HG03521 (cell line): ENCODE data around the gene BCKDK.

Experiments
- ATAC-seq: cut with Tn5 transposase; IDR thresholded peaks from one replicate; pipeline ENCODE4 v1.9.1; 2021; ENCODE audit warnings: mild to moderate bottlenecking, moderate library complexity; ENCODE audit not compliant: unreplicated experiment

Gene BCKDK

DNA sequence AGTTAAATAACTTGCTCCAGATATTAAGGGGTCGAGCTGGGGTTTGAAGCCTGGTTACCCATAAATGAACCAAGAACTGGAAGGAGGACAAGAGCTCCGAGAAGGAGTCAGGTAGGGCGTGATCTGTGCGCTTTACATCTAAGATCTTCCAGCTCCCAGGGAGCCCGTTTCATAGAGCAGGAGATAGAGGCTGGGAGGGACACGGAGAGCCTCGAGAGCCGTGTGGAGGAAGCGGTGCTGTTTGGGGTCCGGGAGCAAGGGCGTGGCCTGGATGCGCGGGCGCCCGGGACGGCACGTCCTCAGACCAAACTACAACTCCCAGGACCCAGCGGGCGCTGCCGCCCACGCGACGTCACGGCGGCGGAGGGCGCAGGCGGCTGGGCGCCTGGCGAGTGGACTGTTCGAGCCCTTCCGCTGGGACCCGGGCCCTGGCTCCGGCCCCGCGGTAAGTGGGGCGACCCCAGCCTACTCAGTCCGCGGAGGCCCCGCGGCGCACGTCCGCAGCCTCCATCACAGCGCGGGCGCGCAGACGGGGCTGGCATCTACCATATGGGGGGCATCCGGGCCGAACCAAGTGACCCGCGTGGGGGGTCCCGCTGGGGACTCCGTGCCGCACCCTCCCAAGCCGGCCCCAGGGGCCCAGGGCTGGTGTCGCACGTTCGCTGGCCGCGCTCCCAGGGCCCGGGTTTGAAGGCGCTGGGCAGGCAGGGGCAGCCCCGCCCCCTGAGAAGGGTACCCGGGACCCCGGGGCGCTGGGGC is at the start of gene BCKDK:
Gene BCKDK (plus strand): TSS at position 352 of the 759 bp plus-strand sequence. CDS start 838 bp downstream, outside the sequence.
- ATAC-seq: peak; percentile 81

GRCh38 chr16:31061126-31061812 is 46.9 kb upstream of the BCKDK start:
- ATAC-seq: no peak

DNA sequence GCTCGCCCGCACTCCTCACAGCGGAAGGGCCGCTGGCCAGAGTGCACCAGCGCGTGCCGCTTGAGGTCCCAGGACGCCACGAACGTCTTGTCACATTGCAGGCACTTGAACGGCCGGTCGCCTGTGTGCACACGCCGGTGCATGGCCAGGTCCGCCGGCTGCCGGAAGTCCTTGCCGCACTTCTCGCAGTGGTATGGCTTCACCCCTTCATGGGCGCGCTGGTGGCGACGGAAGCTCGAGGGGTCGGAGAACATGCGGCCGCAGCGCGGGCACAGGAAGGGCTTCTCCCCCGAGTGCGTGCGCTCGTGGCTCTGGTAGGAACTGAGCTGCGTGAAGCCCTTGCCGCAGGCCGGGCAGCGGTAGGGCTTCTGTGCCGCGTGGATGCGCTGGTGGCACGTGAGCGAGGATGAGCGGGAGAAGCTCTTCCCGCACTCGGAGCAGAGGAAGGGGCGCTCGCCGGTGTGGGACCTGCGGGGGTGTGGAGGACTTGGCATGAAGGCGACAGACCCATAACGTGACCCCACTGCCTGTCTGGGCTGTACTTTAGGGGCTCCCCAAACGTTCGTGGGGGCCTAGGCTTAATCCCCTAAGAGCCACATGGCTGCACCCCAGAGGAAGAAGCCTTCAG is 46.3 kb upstream of the BCKDK start:
- ATAC-seq: no peak

DNA sequence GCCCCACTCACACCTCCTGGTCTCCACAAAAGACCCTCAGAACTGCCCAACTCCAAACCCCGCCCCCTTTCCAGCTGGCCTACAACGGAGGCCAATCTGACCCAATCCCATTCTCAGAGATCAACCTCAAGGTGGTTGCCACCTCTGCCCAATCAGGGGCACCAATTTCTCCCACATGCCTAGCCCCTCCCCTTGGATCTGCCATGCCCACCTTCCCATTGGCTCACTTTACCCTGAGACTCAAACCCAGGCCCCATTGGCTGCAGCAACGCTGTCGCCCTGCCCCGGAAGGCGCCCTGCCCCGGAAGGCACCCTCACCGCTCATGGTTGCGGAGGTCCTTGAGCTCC is 44.7 kb upstream of the BCKDK start:
- no peak for ATAC-seq

- no peak for ATAC-seq
Observed at GRCh38 chr16:31063843-31064611, 44.2 kb upstream of the BCKDK start.

- ATAC-seq: no peak
Observed at GRCh38 chr16:31064882-31065461, 43.2 kb upstream of the BCKDK start.

GRCh38 chr16:31067342-31067741 is 40.8 kb upstream of the BCKDK start:
- ATAC-seq: no peak

DNA sequence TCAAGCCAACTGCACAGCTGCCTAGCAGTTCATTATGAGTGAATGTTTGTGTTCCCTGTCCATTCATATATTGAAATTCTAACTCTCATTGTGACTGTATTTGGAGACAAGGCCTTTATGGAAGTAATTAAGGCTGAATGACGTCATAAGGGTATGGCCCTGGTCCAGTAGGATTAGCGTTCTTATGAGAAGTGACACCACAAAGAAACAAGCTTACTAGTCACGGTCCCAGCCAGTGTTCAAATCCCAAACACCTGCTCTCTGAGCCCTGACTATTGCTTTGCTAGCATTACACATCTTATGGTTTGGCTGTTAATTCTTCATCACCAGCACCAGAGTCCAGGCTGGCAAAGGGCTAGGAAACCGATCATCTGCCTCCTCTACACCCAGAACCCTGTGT is 36.3 kb upstream of the BCKDK start:
- no peak for ATAC-seq

DNA sequence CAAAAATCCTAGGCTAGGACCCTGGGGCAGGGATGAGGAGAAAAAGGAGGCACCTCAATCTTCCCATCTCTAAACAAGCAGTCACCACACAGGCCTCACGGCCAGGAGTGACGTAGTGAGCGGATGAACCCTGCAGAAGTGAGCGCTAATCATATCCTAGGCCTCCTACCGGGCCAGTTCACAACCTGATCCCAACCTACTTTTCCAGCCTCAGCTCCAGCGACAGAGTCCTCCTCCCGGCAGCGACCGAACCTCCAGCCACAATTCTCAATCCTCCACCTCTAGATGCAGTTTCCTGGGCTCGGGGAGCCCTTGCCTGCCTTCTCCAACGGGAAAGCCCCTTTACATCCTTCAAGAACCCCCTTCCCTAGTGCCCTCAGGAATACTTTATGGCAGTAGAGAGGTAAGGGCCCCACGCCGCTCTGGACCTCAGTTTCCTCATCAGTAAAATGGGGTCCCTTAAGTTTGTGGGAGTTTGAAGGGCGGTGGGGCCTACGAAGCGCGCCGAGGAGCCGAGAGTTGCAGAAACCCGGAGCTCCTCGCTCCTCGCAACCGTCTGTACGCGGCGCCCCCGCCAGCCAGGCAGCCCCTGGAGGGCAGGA is 35.5 kb upstream of the BCKDK start:
- peak; percentile 4 for ATAC-seq

DNA sequence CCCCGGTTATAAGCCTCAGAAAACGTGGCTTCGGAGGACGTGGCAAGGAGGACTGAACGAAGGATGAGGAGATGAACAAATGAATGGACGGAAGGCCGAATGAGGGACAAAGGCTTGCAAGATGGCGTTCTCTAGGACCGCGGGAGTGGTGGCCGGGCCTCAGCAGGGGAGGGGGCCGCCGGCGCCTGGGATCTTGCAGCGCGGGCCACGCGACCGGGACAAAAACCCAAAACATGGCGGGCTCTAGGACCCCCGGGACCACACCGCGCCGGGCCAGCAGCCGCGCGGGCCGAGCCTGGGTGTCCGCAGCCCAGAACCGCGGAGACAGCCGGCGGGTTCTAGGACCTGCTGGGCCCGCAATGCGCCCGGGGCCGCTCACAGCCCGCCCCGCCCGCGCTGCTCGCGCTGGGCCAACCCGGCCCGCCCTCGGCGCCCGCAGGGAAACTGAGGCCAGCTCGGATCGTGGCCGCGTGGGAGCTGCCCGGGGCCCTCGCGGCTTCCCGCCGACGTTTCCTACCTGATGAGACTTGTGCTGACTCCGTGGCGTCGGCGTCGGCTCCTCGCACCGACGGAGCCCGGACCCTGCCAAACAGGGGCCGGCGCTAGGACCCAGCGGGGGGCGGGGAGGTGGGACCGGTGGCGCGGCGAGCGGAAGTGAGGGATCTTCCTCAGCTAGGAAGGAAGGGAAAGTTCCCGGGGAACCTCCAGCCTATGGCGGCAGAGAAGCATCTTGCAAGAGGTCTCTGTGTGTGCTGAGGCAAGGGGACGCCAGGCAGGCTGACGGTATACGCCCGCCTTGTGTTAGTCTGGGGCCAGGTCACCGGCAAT is 34.8 kb upstream of the BCKDK start:
- ATAC-seq: peak; percentile 46

- peak; percentile 61 for ATAC-seq
Observed at GRCh38 chr16:31073970-31074813, 34.0 kb upstream of the BCKDK start, which contains the start of the genes ZNF646 and ZNF668. Gene ZNF646, plus strand, starts transcription at chr16:31074422. Its CDS starts 1,903 bp downstream, at chr16:31076325. Gene ZNF668, minus strand, starts transcription at chr16:31074240. Its CDS starts 9,781 bp downstream, at chr16:31064459.

DNA sequence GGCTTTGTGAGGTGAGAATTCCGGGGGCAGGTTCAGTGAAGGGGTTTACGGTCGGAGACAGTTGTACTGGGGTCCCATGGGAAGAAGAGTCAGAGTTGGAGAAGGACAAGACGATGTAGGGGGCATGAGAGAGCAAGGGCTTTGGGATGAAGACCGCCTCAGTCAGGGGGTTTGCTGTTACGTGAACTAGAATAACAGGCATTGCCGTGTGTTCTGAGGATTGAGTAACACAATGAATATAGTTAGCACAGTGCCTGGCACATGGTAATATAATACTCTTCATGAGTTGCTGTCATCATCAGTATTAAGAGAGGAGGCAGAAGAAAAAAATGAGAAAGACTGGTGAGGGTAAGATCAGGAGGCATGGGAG is 33.4 kb upstream of the BCKDK start:
- ATAC-seq: no peak

GRCh38 chr16:31076319-31076718 is 31.9 kb upstream of the BCKDK start:
- ATAC-seq: no peak

DNA sequence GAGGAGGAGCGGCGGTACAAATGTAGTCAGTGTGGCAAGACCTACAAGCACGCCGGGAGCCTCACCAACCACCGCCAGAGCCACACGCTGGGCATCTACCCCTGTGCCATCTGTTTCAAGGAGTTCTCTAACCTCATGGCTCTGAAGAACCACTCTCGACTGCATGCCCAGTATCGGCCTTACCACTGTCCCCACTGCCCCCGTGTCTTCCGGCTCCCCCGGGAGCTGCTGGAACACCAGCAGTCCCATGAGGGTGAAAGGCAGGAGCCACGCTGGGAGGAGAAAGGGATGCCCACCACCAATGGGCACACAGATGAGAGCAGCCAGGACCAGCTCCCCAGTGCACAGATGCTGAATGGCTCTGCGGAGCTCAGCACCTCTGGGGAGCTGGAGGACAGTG is 31.2 kb upstream of the BCKDK start:
- ATAC-seq: no peak

GRCh38 chr16:31077592-31078396 is 30.4 kb upstream of the BCKDK start:
- no peak for ATAC-seq

- no peak for ATAC-seq
Observed at GRCh38 chr16:31078597-31079341, 29.4 kb upstream of the BCKDK start.

DNA sequence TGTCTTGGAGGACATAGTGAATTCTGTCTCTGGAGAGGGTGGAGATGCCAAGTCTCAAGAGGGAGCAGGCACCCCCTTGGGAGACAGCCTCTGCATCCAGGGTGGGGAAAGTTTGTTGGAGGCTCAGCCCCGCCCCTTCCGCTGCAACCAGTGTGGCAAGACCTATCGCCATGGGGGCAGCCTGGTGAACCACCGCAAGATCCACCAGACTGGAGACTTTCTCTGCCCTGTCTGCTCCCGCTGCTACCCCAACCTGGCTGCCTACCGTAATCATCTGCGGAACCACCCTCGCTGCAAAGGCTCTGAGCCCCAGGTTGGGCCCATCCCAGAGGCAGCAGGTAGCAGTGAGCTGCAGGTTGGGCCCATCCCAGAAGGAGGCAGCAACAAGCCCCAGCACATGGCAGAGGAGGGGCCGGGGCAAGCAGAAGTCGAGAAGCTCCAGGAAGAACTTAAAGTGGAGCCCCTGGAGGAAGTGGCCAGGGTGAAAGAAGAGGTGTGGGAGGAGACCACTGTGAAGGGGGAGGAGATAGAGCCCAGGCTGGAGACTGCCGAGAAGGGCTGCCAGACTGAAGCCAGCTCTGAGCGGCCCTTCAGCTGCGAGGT is 28.7 kb upstream of the BCKDK start:
- ATAC-seq: no peak
